GM23248 (cell line): ENCODE data around the gene GPR89B.
"Not testable (repeated sequence)": the region's sequence is repeated elsewhere in the genome, so short reads cannot be mapped to it uniquely, and the experiment has no call there.

Experiments
- EZH2 ChIP-seq: fragments of 200-600 bp; sonication (generic); IDR thresholded peaks from 2 replicates; pipeline ENCODE4 v1.6.1; 2018; ENCODE audit warnings: antibody characterized with exemption, mild to moderate bottlenecking; ENCODE audit not compliant: insufficient read depth, poor library complexity, severe bottlenecking
- EZH2phosphoT487 ChIP-seq: fragments of 200-600 bp; sonication (generic); IDR thresholded peaks from 2 replicates; pipeline ENCODE4 v1.6.1; 2018; ENCODE audit warnings: antibody characterized with exemption, moderate library complexity, mild to moderate bottlenecking, low read depth; ENCODE audit not compliant: insufficient read depth

DNA sequence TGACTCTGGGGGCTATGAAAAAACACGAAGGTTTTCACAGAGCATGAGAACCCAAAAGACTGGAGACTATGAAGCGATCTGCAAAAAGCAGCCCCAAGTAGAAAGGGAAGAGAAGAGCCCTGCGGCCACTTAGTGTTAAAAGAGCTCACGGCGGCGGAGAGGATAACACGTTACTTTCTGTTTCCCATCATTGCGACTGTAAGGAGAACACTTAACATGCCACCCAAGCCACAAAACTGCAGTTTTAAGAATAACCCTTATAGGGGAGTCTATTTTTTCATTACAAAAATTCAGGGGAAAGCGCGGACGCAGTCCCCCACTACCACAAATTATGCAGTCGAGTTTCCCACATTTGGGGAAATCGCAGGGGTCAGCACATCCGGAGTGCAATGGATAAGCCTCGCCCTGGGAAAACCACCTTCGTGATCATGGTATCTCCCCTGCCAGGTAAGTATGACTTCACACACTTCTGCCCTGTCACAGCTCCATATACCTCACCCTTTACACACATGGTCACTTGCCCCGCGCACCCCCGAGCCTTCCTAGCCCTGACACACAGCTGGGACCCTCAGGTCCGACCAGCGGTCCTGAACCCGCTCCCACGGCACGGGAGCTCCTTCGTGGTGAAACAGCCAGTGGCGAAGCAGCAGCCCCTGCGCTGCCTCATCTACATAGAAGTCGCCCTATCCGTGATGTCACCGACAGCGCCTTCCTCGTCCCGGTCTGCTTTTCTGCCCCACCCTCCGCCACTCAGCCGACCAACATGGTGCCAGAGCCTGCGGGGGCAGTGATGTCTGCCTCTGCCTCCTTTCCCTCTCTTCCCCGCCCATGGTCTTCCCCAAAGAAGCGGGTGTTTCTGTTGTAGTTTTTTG lies 110.5 kb downstream of the GPR89B start:
- TF ChIP-seq EZH2phosphoT487, EZH2: not testable (repeated sequence)
